ENCODE data around the gene USP1.

GRCh38 chr1:62415687-62416086, 21.2 kb upstream of the USP1 start:
- TF ChIP-seq CTCF (IDR thresholded peaks at IDR 0.05; ENCODE audit: poor library complexity, severe bottlenecking) (no peak), REST (IDR thresholded peaks at IDR 0.05; ENCODE audit: borderline replicate concordance) (no peak), POLR2AphosphoS5 (IDR thresholded peaks at IDR 0.05) (no peak), TAF1 (IDR thresholded peaks at IDR 0.05; ENCODE audit: low read depth) (no peak), EP300 (conservative IDR thresholded peaks at IDR 0.05; ENCODE audit: poor library complexity, severe bottlenecking) (no peak), EZH2 (IDR thresholded peaks at IDR 0.05; ENCODE audit: borderline replicate concordance, insufficient read depth, low read length, poor library complexity, severe bottlenecking) (no peak), RAD21 (conservative IDR thresholded peaks at IDR 0.05) (no peak)

All from neural cell (in vitro differentiated cells).